NCI-H69 (cell line): ENCODE data around the gene GNAT2.

Experiments
- DNase-seq: peaks from one replicate; lab custom pipeline; 2025; lab: John Stamatoyannopoulos, UW

The GNAT2 gene

DNA sequence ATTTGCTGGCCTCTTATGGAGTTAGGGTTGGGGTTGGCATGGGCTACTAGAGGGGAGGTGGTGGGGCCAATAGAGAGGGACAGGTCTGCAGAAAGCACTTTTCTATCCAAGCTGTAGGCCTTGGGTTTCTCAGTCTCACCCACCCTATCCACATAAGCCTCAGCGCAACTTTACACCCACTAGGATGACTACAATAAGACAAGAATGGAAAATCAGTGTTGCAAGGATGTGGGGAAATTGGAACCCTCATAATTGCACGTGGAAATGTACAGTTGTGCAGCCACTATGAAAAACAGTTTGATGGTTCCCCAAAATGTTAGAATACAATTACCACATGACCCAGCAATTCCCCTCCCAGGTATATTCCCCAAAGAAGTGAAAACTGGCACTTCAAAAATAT is 22.4 kb upstream of the GNAT2 start:
- no peak for DNase-seq

DNA sequence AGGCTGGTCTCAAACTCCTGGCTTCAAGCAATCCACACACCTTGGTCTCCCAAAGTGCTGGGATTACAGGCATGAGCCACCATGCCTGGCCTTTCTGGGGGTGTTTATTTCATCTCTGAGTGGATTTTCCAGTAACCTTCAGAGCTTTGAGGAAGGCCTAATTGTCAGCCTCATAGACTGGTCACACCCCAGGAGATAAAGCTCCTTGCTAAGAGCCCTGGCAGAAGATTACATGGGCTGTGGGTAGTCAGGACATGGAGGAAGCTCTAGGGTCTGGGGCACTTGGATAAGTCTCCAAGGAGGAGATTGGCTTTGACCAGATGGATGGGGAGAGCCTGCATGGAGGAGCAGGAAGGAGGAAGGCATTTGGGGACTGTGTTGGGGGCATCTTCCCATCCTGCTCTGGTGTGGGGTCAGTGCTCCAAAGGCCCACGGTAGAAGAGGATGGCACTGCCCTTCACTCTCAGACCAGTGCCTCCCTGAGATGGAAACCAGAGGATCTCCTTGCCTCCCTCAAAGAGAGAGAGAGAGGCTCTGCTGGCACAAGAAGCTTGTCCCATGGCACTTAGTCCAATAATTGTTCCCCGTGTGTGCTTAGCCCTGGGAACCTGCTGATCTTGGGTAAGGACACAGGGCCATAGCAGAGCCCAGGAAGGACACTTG is 21.8 kb upstream of the GNAT2 start:
- DNase-seq: no peak

DNA sequence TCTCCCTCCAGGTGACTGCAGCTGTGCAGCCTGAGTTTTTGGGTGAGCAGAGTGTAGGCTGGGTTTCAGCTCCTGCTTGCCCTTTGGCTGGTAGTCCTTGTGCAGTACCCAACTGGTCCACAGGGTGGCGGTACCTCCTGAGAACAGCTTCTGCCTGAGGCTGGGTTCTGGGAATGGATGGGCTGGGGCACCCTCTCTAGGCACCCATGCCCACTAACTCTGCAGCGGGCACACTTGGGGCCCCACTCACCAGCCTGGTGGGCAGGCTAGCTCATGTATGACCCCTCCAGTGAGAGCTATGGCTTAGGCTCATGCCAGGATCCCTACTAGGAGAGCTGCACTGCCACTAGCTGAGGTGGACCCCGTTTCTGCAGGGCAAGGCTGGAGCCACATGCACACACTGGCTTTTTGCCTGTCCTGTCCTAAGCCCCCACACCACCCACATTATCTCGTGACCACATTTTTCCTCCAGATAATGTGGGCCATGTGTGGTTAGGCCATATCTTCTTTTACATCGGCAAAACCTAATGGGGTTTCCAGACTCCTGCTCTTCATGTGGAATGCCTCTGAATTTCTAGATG is 21.0 kb upstream of the GNAT2 start:
- DNase-seq: peak; percentile 62

DNA sequence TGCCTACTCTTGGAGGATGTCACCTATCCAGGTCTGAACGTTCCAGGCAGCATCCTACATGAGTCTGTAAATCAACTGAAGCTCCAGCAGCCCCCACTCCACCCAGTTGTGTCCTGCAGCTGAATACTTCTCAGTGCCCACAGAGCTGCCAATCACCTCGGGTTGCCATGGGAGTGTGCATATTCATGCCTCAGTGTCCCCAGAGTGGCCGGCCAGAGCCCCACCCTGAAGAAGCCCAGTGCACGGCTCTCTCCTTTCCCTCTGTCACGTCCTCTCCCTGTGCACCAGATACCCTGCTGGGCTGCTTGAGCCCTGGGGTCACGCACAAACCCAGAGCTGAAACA is 20.4 kb upstream of the GNAT2 start:
- DNase-seq: no peak

DNA sequence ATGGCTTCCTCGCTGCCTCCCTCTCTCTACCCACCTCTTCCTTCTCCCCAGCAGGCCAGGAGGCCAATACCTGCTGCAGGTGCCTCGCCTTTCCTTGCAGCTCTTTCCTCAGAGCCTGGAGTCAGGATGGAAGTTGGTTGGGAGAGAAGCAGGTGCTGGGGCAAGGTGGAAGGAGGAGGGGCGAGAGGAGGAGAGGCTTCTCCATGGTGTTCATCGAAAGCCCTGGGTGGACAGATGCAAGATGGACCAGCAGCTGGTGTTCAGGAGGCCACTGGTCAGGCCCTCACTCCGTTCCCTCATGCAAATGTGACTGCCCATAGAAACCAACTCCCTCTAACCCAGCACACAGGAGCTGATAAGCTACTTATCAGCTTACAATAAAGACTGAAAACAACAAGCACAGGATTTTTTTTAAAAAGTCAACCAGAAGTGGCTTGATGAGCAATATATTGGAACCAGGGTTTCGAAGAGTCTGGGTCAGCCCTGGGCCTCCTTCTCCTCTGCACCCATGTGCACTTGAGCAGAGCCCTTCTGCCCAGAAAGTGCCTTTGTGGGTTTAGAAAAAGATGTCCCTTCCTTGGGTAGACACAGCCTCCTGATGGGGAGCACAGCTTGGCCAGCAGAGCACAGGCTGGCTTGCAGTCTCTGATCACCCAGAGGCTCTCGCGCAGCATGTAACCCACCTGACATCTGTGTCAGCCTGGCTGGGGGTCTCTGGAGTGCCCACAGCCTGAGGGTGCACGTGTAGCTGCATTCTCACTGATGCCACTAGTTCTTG is 19.8 kb upstream of the GNAT2 start:
- DNase-seq: no peak

DNA sequence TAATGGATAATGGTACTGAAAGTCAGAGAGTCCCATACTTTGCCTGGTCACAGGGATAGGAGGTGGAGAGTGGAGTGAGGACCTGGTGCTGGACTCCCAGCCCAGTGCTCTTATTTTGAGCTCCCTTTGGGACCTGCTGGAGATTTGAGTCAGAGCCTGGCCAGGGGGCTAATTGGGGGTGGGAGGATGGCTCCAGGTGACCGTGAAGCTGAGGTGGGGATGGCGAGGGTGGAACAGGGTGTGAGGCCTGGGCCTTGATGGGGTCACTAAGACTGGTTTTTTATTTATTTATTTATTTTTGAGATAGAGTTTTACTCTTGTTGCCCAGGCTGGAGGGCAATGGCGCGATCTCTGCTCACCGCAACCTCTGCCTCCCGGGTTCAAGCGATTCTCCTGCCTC is 18.0 kb upstream of the GNAT2 start:
- DNase-seq: no peak

DNA sequence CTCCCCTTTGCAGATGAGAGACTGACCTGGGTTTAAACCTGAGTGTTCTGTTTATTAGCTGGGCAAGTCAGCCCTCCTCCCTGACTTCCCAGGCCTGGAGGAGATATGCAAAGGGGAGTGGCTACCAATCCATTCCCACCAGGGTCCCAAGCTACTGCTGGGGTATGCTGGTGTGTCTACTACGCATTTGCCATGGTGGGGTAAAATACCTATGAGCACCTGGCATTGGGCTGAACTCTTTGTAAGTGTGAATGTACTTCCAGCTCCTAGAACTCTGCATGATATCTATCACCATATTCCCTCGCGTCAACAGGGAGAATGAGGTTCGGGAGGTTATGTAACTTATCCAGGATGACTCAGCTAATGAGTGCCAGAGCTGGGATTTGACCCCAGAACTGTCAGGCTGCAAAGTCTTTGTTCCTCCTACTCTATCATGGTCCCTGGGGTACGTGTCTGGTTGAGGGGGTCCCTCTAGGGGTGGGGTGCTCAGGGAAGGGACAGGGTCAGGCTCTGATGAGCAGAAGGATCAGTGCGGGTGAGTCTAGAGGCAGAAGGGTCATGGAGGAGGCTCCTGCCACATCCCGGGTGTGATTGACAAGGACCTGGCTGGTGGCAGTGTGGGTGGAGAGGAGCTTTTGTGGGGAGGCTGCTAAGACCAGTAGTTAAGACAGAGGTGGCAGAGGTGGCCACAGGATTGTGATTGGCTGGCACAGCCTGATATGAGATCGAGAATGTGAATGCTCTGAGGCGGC is 17.0 kb upstream of the GNAT2 start:
- peak; percentile 62 for DNase-seq

DNA sequence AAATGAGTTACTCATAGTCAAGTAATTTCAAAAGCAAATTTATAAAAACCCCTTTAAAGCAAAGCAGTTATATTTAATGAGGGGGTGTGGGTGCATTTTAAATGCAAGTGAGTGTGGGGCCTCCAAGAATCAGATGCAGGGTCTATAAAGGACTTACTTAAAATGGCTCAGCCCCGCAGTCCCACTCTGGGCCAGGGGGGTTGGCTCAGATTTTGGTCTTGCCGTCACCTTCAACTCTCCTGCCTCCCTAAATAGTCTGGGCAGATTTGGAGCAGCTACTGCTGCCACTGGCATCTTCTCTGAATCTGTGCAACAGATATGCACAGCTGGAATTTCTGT is 16.4 kb upstream of the GNAT2 start:
- DNase-seq: no peak

DNA sequence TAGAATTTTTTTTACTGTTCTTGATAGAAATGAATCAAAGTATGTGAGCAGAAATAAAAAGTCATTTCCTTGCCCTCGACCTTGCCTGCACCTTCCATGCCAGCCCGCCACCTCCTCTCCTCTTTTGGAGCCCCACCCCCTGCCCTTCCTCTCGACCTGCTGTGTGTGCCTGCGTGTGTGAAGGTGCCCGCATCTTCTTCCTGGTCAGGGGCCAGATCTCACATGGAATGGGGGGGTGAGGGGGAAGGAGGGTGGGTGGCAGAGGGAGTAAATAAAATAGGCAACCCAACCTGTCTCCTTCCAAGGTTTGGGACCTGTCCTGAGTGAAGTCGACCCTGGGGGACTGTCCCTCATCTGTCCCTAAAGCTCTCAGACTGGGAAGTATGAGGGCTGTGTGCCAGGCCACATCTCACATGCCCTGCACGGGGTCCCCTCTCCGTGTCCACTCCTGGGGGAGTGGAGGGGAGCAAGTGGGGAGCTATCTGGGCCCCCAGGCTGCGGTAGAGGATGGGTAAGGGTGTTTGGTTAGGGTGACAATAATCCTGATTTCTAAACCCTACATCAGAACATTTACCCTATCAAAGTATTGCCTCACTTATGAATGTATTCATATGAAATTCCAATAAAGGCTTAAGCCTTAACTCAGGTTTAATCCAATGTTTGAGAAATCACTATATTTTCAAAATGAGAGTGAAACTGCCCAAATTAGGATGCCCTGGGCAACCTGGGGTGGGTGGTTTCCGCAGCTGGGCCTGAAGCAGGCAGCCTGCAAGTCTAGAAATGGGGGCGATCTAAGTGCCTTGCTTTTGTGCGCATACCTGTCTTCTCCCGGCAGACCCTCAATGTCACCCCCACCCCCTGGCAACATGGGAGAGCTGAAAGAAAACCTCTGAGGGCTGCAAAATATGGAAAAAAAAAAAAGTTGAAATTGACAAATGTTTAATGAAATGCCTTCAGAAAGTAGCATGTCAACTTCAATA is 15.6 kb upstream of the GNAT2 start:
- DNase-seq: no peak

DNA sequence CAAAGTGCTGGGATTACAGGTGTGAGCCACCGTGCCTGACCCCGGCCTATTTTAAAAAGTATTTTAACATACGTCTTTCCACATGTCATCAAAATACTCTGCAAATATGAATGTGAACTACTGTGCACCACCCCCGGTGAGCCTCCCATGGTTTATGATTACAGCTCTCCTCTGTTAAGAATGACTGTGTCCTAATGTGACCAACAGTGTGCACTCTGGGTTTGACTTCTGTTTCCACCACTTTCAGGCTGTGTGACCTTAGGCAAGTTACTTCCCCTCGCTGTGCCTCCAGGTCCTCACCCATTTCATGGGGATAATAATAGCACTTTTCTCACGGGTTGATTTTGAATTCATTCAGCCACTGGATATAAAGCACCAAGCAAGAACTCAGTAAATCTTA is 14.9 kb upstream of the GNAT2 start:
- peak; percentile 72 for DNase-seq

DNA sequence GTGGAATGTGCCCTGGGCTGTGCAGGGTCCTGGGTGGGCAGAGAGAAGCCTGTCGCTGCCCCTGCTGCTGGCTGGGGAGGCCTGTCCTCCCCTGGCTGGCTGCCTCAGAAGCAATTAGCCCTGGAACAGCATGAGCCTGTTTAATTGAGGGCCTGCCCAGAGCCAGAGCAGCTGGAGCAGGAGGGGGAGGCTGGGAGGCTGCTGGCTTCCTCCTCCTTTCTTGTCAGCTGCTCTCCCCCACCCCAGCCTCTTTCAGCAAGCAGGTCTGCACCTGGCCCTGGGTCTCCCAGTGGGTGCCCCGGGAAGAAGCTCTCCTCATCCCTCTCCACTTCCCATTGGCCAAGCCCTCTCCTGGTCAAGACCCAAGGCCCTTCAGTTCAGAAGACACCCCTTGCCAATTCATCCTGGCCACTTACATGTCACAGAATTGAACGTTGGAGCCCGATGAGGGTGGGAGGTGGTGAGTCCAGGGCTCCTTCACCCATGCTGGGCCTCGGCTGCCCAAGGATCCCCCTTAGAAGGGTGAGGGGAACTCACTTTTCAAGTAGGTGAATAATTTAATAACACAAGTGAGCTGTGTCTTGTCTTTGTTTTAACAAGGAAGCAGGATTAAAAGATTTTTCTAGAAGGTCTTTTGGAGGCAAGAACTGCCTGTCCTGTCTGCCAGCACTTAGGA is 13.4 kb upstream of the GNAT2 start:
- peak; percentile 92 for DNase-seq

DNA sequence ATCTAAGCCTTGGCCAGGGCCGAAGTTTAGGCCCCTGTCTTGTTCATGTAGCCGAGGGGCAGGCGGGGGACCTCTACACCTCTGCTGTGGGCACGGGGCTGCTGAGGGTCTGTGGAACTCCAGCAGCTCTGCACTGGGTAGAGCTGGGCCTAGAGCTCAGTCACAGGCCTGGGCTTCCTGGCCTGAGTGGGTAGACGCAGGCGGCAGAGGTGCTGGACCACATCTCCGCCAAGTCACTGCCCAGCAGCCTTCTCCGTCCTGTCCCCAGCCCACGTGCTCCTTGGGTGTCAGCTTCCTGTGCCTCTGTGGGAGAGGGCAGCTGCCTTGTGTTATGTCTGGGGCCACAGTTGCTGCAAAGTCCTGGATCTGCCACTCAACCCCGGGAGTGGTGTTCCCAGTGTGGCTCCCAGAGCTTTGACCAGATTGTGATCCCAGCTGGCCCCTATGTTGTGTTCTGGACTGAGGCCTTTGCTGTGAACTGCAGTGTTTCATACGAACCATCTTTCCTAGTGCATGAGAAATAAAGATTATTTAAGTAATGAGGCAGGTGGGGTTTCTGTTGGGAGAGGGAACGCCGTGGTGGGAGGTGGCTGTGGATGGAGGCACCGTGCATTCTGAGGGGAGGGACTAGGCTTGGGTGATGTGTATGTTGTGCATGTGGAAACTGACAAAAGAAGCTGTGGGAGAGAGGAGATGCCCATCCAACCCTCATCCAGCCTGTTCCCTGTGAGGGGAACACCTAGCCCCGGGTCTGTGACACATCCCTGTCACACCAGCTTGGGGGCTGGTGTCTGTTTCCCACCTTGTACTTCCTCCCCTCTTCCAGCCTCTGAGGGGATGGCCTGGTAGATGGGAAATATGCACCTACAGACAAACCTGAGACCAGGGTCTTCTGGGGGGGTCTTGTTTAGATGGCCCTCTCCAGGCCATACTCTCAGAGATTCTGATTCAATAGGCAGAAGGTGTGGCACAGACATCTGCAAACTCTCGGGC is 12.4 kb upstream of the GNAT2 start:
- DNase-seq: peak; percentile 56

DNA sequence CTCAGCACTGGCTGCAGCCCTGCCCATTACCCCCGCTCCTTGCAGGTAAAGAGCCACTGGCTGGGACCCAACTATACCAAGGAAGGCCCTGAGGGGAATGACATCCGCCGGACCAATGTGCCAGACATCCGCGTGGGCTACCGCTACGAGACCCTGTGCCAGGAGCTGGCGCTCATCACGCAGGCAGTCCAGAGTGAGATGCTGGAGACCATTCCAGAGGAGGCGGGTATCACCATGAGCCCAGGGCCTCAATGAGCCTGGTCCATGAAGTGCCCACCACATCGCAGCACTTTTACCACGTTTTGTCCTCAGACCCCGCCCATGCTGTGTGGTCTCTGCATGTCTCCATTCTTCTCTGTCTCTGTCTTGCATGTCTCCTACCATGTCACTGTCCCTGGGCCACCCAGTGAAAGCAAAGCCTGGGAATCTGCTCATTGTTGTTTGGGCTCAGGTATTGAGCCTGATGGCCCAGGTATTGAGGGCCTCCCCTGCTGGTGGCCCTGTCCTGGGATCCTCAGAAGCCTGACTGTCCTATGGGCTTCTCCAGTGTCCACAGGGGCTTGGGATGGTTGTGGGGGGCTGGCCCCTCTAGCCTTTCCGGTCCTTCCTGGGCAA is 11.6 kb upstream of the GNAT2 start:
- no peak for DNase-seq

DNA sequence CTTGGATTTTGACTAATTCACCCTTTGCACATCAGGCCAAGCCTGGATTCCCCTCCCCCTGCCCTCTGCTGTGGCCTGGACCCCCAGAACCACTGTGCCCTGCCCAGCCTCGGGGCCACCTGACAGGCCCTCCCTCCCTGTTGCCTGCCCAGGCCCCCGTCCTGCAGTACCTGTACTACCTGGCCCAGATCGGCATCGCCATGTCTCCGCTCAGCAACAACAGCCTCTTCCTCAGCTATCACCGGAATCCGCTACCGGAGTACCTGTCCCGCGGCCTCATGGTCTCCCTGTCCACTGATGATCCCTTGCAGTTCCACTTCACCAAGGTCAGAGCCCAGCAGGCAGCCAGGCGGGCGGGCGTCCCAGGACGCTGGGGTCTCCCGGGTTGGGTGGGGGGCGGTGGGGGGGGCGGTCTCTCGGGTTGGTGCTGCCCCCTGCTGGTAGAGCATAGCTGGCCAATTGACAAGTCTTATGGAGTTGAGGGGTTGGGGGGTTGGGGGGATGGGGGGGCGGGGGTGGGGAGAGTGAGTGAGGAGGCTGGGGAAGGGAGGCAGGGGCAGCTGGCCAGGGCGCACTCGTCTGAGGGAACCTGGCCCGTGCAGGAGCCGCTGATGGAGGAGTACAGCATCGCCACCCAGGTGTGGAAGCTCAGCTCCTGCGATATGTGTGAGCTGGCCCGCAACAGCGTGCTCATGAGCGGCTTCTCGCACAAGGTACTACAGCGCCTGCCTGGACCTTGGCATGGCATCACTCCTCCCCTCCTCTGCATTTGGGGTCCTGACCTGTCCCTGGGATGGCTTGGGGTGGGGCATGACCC is 10.9 kb upstream of the GNAT2 start:
- DNase-seq: peak; percentile 6

DNA sequence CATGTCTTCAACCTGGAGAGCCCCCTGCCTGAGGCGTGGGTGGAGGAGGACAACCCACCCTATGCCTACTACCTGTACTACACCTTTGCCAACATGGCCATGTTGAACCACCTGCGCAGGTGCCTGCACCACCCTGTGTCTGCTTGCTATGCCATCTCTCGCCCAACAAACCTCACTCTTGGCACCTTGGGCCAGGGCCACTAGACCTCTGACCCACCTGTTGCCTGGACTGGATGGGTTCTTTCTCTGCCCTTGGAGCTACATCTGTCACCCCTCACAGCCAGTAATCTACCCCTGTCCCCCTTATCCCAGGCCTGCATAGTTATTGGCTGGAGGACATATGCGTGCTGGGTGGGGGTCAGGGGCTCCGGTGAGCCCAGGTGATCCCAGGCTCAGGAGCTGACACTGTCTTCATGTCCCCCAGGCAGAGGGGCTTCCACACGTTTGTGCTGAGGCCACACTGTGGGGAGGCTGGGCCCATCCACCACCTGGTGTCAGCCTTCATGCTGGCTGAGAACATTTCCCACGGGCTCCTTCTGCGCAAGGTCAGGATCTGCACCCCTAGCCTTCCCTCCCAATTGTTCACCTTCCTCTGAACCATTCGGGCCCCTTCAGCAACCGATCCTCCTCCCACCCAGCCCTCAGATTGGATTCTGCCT is 10.1 kb upstream of the GNAT2 start:
- DNase-seq: no peak

DNA sequence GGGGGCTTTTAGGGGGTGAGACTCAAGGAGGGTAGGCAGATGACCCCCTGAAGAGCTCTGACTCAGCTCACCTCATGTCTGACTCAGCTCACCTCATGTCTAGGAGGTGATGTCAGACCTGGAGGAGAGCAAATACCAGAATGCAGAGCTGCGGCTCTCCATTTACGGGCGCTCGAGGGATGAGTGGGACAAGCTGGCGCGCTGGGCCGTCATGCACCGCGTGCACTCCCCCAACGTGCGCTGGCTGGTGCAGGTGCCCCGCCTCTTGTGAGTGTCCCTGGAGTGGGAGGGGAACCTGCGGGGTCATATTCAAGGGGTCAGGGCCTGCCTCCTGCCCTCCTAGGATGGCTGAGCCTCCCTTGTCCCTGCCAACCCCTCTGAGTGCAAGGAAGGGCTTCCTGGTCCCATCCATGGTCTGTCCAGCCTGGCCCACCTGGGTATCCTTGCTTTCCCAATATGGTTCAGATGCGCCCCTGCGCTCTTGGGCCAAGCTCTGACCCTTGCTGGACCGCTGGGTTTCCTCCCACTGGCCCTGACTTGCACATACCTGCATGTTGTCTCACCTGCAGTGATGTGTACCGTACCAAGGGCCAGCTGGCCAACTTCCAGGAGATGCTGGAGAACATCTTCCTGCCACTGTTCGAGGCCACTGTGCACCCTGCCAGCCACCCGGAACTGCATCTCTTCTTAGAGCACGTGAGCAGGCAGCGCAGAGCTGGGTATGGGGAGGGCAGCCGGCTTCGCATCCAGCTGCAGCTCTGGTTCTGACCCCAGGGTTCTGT is 9.3 kb upstream of the GNAT2 start:
- DNase-seq: no peak

DNA sequence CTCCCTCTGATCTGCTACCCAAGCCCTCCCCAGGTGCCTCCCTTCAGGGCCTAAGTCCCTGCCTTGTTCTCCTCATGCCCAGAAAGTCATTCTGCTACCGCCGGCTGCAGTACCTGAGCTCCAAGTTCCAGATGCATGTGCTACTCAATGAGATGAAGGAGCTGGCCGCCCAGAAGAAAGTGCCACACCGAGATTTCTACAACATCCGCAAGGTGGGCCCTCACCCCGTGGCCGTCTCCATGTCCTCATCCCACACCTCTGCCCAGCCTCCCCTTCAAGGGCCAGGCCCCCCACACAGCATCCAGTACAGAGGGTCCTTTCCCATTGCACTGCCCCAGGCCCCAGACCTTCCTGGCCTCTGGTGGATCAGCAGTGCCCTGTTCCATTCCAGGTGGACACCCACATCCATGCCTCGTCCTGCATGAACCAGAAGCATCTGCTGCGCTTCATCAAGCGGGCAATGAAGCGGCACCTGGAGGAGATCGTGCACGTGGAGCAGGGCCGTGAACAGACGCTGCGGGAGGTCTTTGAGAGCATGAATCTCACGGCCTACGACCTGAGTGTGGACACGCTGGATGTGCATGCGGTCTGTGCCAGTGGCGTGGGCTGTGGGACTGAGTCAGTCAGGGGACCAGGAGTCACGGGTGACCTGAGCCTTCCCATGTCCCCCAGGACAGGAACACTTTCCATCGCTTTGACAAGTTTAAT is 8.4 kb upstream of the GNAT2 start:
- no peak for DNase-seq
